SU-DHL-6 (cell line): ENCODE results near the gene QKI.

ENCODE experiments used
- H2AFZ ChIP-seq: fragments of 200-600 bp; sonication (generic); 2 replicates; pipeline ENCODE4 v1.6.1; 2014; ENCODE audit warnings: low read depth, mild to moderate bottlenecking, moderate library complexity, mixed read lengths, antibody characterized with exemption, low read length; ENCODE audit not compliant: severe bottlenecking
- H3F3A ChIP-seq: fragments of 200-600 bp; shearing (Covaris generic); 2 replicates; pipeline ENCODE4 v1.6.0; 2016; ENCODE audit warnings: antibody characterized with exemption, mild to moderate bottlenecking; ENCODE audit not compliant: insufficient read depth
- H3K27ac ChIP-seq: fragments of 200-600 bp; sonication (generic); 2 replicates; pipeline ENCODE4 v1.5.1; 2016; ENCODE audit warnings: low read depth, mild to moderate bottlenecking, low read length, moderate library complexity, mixed read lengths
- H3K27me3 ChIP-seq: fragments of 200-600 bp; sonication (generic), shearing (Covaris generic); 2 replicates; pipeline ENCODE4 v1.6.0; 2014; ENCODE audit warnings: mild to moderate bottlenecking, low read length
- H3K36me3 ChIP-seq: fragments of 200-600 bp; sonication (generic); 2 replicates; pipeline ENCODE4 v1.6.1; 2014; ENCODE audit warnings: mild to moderate bottlenecking, low read length, mixed read lengths
- H3K4me2 ChIP-seq: fragments of 300-600, 200-600 bp; shearing (Covaris generic), sonication (generic); 2 replicates; pipeline ENCODE4 v1.6.0; 2014; ENCODE audit warnings: low read length, low read depth, mild to moderate bottlenecking; ENCODE audit not compliant: poor library complexity, severe bottlenecking
- H3K4me3 ChIP-seq: fragments of 200-600 bp; sonication (generic); 2 replicates; pipeline ENCODE4 v1.5.1; 2014; ENCODE audit warnings: antibody characterized with exemption, low read length, mild to moderate bottlenecking, mixed read lengths; ENCODE audit not compliant: insufficient read depth, poor library complexity, severe bottlenecking
- H3K79me2 ChIP-seq: fragments of 200-600 bp; sonication (generic); 2 replicates; pipeline ENCODE4 v1.6.1; 2014; ENCODE audit warnings: mild to moderate bottlenecking, low read length, moderate library complexity; ENCODE audit not compliant: insufficient read depth
- H3K9ac ChIP-seq: fragments of 200-600 bp; sonication (generic); 2 replicates; pipeline ENCODE4 v1.7.0; 2014; ENCODE audit warnings: mild to moderate bottlenecking, low read length
- H3K9me2 ChIP-seq: fragments of 200-600 bp; sonication (generic); replicated peaks from 2 replicates; pipeline ENCODE4 v1.6.1; 2014; ENCODE audit warnings: low read length; ENCODE audit not compliant: insufficient read depth
- H3K9me3 ChIP-seq: fragments of 200-600 bp; sonication (generic); 2 replicates; pipeline ENCODE4 v1.6.1; 2014; ENCODE audit warnings: low read length, mixed read lengths; ENCODE audit not compliant: insufficient read depth
- H4K20me1 ChIP-seq: fragments of 200-600 bp; sonication (generic); 2 replicates; pipeline ENCODE4 v1.6.1; 2014; ENCODE audit warnings: low read depth, mild to moderate bottlenecking, antibody characterized with exemption, low read length, moderate library complexity, mixed read lengths
- CTCF ChIP-seq: fragments of 200-600 bp; sonication (generic); IDR thresholded peaks from one replicate; pipeline ENCODE4 v1.5.1; 2017; ENCODE audit warnings: antibody characterized with exemption, mild to moderate bottlenecking, low read length, moderate library complexity; ENCODE audit not compliant: insufficient read depth, poor library complexity, severe bottlenecking
- EZH2phosphoT487 ChIP-seq: fragments of 200-600 bp; sonication (generic), shearing (Covaris generic); conservative IDR thresholded peaks from 2 replicates; pipeline ENCODE4 v1.6.1; 2018; ENCODE audit warnings: mild to moderate bottlenecking, antibody characterized with exemption, low read length, moderate library complexity, mixed read lengths

Gene QKI

GRCh38 chr6:163401039-163401885, 13.3 kb upstream of the QKI start:
- H3K27ac ChIP-seq, result no peak overlapping the region

GRCh38 chr6:163402616-163403015, 11.9 kb upstream of the QKI start:
- no peaks in the 10 kb centered on the region for H3K36me3 ChIP-seq
- no peak overlapping the region for H3K4me2 ChIP-seq
- H3K9ac ChIP-seq, result no peak overlapping the region
- H3K4me3 ChIP-seq, result no peak overlapping the region
- TF ChIP-seq EZH2phosphoT487, result no peak
- TF ChIP-seq CTCF, result no peak
- no peaks in the 10 kb centered on the region for H4K20me1 ChIP-seq
- H3K27ac ChIP-seq, result no peak overlapping the region
- H3K9me3 ChIP-seq, result no peaks in the 10 kb centered on the region
- no peaks in the 10 kb centered on the region for H3K27me3 ChIP-seq
- H3K79me2 ChIP-seq, result no peaks in the 10 kb centered on the region
- no peaks in the 10 kb centered on the region for H3F3A ChIP-seq
- no peak overlapping the region for H2AFZ ChIP-seq
- H3K9me2 ChIP-seq, result no peaks in the 10 kb centered on the region

More at GRCh38 chr6:163401039-163401885, 13.3 kb upstream of the QKI start:
- Histone ChIP-seq H3K4me2 (no peak overlapping the region), H3K9me3 (no peaks in the 10 kb centered on the region), H3K4me3 (no peak overlapping the region), H3K36me3 (no peaks in the 10 kb centered on the region), H3F3A (no peaks in the 10 kb centered on the region), H3K9me2 (no peaks in the 10 kb centered on the region), H4K20me1 (no peaks in the 10 kb centered on the region), H2AFZ (no peak overlapping the region), H3K79me2 (no peaks in the 10 kb centered on the region), H3K9ac (no peak overlapping the region), H3K27me3 (no peaks in the 10 kb centered on the region)
- TF ChIP-seq EZH2phosphoT487 (no peak), CTCF (no peak)

- H3K4me2 ChIP-seq, result no peak overlapping the region
- no peak overlapping the region for H3K4me3 ChIP-seq
- no peaks in the 10 kb centered on the region for H4K20me1 ChIP-seq
- TF ChIP-seq EZH2phosphoT487 (no peak), CTCF (no peak)
- no peaks in the 10 kb centered on the region for H3K79me2 ChIP-seq
- H3K9me3 ChIP-seq, result no peaks in the 10 kb centered on the region
- no peak overlapping the region for H3K9ac ChIP-seq
- no peaks in the 10 kb centered on the region for H3K36me3 ChIP-seq
- no peak overlapping the region for H3K27ac ChIP-seq
- H3K9me2 ChIP-seq, result no peaks in the 10 kb centered on the region
- no peak overlapping the region for H2AFZ ChIP-seq
- no peaks in the 10 kb centered on the region for H3K27me3 ChIP-seq
- H3F3A ChIP-seq, result no peaks in the 10 kb centered on the region
Measured at GRCh38 chr6:163404825-163405265, 9.7 kb upstream of the QKI start.
